Ascending aorta (tissue), 2 donors: ENCODE measurements around the gene WFDC1. TPM values are rescaled to one million over a fixed set of nuclear protein-coding genes. Genes with fewer than 3 reads are reported as not detected.

ENCODE experiments used
- DNase-seq, 2 donors: peaks; one replicate each; pipeline ENCODE4 v3.0.0-alpha.2; 2019; ENCODE audit warnings: low spot score in 2 of 2
- H3K27ac ChIP-seq, 2 donors: fragments of 200-600 bp; sonication (generic); one replicate each; pipeline ENCODE4 v1.5.1; 2016 to 2017; ENCODE audit warnings: mild to moderate bottlenecking in 1 of 2
- H3K27me3 ChIP-seq: fragments of 200-600 bp; sonication (generic); one replicate; pipeline ENCODE4 v1.5.1; 2017
- H3K36me3 ChIP-seq, 2 donors: fragments of 200-600 bp; sonication (generic); one replicate each; pipeline ENCODE4 v1.5.1; 2016
- H3K4me1 ChIP-seq, 2 donors: fragments of 200-600 bp; sonication (generic); one replicate each; pipeline ENCODE4 v1.5.1; 2016 to 2017; ENCODE audit warnings: mild to moderate bottlenecking in 1 of 2
- H3K4me3 ChIP-seq, 2 donors: fragments of 200-600 bp; sonication (generic); one replicate each; pipeline ENCODE4 v1.5.1; 2016 to 2017; ENCODE audit warnings: mild to moderate bottlenecking in 1 of 2
- H3K9me3 ChIP-seq, 2 donors: fragments of 200-600 bp; sonication (generic); one replicate each; pipeline ENCODE4 v1.5.1; 2016
- CTCF ChIP-seq, 3 experiments: fragments of 200-600 bp in 2 of 3; fragments of 450-650 bp in 1 of 3; sonication (generic) in 2 of 3; IDR thresholded peaks; one replicate each; pipeline ENCODE4 v1.5.1; 2016 to 2019; ENCODE audit warnings: antibody characterized with exemption in 3 of 3, mild to moderate bottlenecking in 1 of 3, moderate library complexity in 1 of 3
- intact Hi-C: fragments of 100-400 bp; cut with DNase I; formaldehyde crosslinking; loops from one replicate; pipeline ENCODE4 v1.15.1; 2023
- total RNA-seq: library from RNA; depleted of rRNA; stranded (reverse); fragments of >200 nt; gene quantifications from one replicate; pipeline ENCODE4 v1.1.0, GENCODE V29; 2016

WFDC1 gene
- total RNA-seq, 1 donor from 2014 or later, result 126 TPM

DNA sequence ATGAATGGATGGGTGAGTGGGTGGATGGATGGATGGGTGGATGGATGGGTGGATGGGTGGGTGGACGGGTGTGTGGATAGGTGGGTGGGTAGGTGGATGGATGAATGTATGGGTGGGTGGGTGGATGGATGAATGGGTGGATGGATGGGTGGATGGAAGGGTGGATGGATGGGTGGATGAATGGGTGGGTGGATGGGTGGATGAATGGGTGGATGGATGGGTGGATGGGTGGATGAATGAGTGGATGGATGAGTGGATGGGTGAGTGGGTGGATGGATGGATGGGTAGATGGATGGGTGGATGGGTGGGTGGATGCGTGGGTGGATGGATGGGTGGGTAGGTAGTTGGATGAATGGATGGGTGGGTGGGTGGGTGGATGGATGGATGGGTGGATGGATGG is 60.5 kb downstream of the WFDC1 start:
- Histone ChIP-seq H3K9me3 (no peaks in the 10 kb centered on the region), H3K4me1 (no peaks in the 10 kb centered on the region), H3K4me3 (no peak overlapping the region), H3K27ac (no peak overlapping the region), H3K27me3 (no peaks in the 10 kb centered on the region), H3K36me3 (no peaks in the 10 kb centered on the region)
- no peak for DNase-seq
- no peak for TF ChIP-seq CTCF (IDR thresholded peaks at IDR 0.05)
- intact Hi-C loops, result no loop called here

DNA sequence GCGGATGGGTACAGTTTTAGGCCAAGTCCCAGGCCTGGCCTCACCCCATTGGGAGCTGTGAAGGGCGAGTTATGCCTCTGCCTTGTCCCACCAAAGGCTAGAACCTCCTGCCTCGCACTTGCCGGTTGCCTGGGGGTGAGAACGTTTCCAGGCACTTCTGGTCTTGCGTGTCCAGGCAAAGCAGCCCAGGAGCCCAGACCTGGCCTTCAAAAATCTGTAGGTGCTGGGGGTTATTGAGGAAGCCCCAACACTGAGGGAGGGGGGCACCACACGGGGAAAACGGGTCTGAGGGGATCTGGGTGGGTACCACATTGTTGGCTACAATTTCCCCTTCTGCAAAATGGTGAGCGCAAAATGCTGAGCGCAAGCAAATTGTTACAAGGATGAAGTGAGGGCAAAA is 61.5 kb downstream of the WFDC1 start:
- DNase-seq, result no peak
- no peaks in the 10 kb centered on the region for H3K4me1 ChIP-seq
- no peak for TF ChIP-seq CTCF (IDR thresholded peaks at IDR 0.05)
- H3K9me3 ChIP-seq, result no peaks in the 10 kb centered on the region
- no peak overlapping the region for H3K4me3 ChIP-seq
- intact Hi-C loops, result no loop called here
- H3K27me3 ChIP-seq, result no peaks in the 10 kb centered on the region
- no peak overlapping the region for H3K27ac ChIP-seq
- no peaks in the 10 kb centered on the region for H3K36me3 ChIP-seq

DNA sequence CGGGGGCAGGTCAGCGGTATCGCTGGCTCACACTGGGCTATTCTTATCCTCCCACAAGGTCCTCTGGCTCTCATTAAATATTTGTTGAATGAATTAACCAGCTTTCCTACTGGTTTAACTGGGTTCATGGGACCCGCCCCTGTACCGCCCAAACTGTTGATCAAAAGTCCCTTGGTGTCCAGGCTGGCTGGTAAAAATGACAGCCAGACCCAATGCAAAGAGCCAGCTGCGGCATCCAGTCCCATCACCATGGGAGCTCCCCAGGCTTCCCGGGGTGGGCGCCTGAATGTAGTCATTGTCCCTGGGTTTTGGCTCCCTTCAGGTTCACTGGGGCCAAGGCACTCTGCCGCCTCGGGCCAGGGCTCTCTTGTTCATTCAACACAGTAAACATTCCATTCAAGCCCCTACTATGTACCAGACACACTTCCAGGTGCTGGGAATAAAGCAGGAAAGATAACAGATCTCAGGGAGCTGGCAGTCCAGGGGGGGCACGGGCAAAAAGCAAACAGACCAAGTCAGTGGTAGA is 62.0 kb downstream of the WFDC1 start:
- intact Hi-C loops, result no loop called here
- H3K27ac ChIP-seq, result no peak overlapping the region
- no peaks in the 10 kb centered on the region for H3K4me1 ChIP-seq
- no peaks in the 10 kb centered on the region for H3K36me3 ChIP-seq
- H3K27me3 ChIP-seq, result no peaks in the 10 kb centered on the region
- no peaks in the 10 kb centered on the region for H3K9me3 ChIP-seq
- no peak for DNase-seq
- no peak overlapping the region for H3K4me3 ChIP-seq
- no peak for TF ChIP-seq CTCF (IDR thresholded peaks at IDR 0.05)

GRCh38 chr16:84357191-84357651 is 62.5 kb downstream of the WFDC1 start:
- Histone ChIP-seq H3K4me1 (no peaks in the 10 kb centered on the region), H3K27ac (no peak overlapping the region), H3K27me3 (no peaks in the 10 kb centered on the region), H3K36me3 (no peaks in the 10 kb centered on the region), H3K9me3 (no peaks in the 10 kb centered on the region), H3K4me3 (no peak overlapping the region)
- TF ChIP-seq CTCF (IDR thresholded peaks at IDR 0.05), result no peak
- intact Hi-C loops, result no loop called here
- DNase-seq, result no peak

GRCh38 chr16:84358601-84359295 is 64.1 kb downstream of the WFDC1 start:
- DNase-seq, result no peak
- H3K27me3 ChIP-seq, result no peaks in the 10 kb centered on the region
- intact Hi-C loops, result no loop called here
- no peak overlapping the region for H3K4me3 ChIP-seq
- no peak overlapping the region for H3K27ac ChIP-seq
- no peak for TF ChIP-seq CTCF (IDR thresholded peaks at IDR 0.05)
- H3K36me3 ChIP-seq, result no peaks in the 10 kb centered on the region
- no peaks in the 10 kb centered on the region for H3K4me1 ChIP-seq
- no peaks in the 10 kb centered on the region for H3K9me3 ChIP-seq
